Lung (tissue), 12 donors: ENCODE measurements around the gene HSD17B4. TPM values are rescaled to one million over a fixed set of nuclear protein-coding genes. Genes with fewer than 3 reads are reported as not detected.

Experiments
- ATAC-seq: fragments of 200-7000 bp; cut with Tn5 transposase; one replicate; pipeline ENCODE4 v1.9.1; 2020; ENCODE audit warnings: moderate number of reproducible peaks; ENCODE audit not compliant: insufficient read depth, low FRiP score
- DNase-seq, 3 donors: peaks; one replicate each; pipeline ENCODE4 v3.0.0-alpha.2; 2013 to 2017
- H3K27ac ChIP-seq, 2 donors: one replicate each; pipeline ENCODE4 v1.5.1; 2013; ENCODE audit warnings: mild to moderate bottlenecking in 2 of 2, moderate library complexity in 2 of 2, control low read depth in 1 of 2, inconsistent platforms in 1 of 2, low read depth in 1 of 2, low read length in 1 of 2
- H3K27me3 ChIP-seq, 3 donors: one replicate each; pipeline ENCODE4 v1.5.1; 2013; ENCODE audit warnings: low read length in 2 of 3; ENCODE audit not compliant: control insufficient read depth in 3 of 3, insufficient read depth in 3 of 3
- H3K36me3 ChIP-seq, 4 donors: one replicate each; pipeline ENCODE4 v1.5.1; 2013; ENCODE audit warnings: low read length in 4 of 4, mild to moderate bottlenecking in 1 of 4, moderate library complexity in 1 of 4; ENCODE audit not compliant: control insufficient read depth in 4 of 4, insufficient read depth in 4 of 4
- H3K4me1 ChIP-seq, 5 donors: one replicate each; pipeline ENCODE4 v1.5.1; 2013; ENCODE audit warnings: low read length in 5 of 5, mild to moderate bottlenecking in 2 of 5, moderate library complexity in 1 of 5; ENCODE audit not compliant: control insufficient read depth in 5 of 5, insufficient read depth in 5 of 5
- H3K4me3 ChIP-seq: one replicate; pipeline ENCODE4 v1.5.1; 2013; ENCODE audit warnings: mild to moderate bottlenecking, control low read depth, moderate library complexity
- H3K9ac ChIP-seq, 2 donors: one replicate each; pipeline ENCODE4 v1.5.1; 2013; ENCODE audit warnings: low read length in 2 of 2, control low read depth in 1 of 2; ENCODE audit not compliant: insufficient read depth in 1 of 2
- H3K9me3 ChIP-seq, 4 donors: one replicate each; pipeline ENCODE4 v1.5.1; 2013; ENCODE audit warnings: low read length in 3 of 4, mild to moderate bottlenecking in 1 of 4, moderate library complexity in 1 of 4; ENCODE audit not compliant: control insufficient read depth in 4 of 4, insufficient read depth in 3 of 4
- CTCF ChIP-seq: IDR thresholded peaks from 2 replicates; pipeline ENCODE4 v1.5.1; 2012; ENCODE audit warnings: mild to moderate bottlenecking; ENCODE audit errors: control extremely low read depth, extremely low read depth
- WGBS, 2 donors: extraction: QIAGEN DNeasy Blood & Tissue Kit; methylation state at CpG; one replicate each; pipeline ENCODE4 v1.1.7; 2013; 5-methylcytosine and 5-hydroxymethylcytosine counted together
- polyA plus RNA-seq, 2 donors: library from polyadenylated mRNA; stranded (reverse); fragments of 200-250 nt; gene quantifications; one replicate each; pipeline ENCODE4 v1.2.1, GENCODE V29; 2013
- total RNA-seq, 2 donors: library from RNA; depleted of rRNA in 1 of 2; stranded (reverse); fragments of >200 nt in 1 of 2; gene quantifications; one replicate each; pipeline ENCODE4 v1.2.1, GENCODE V29; 2014 to 2021
- donor health status: control.
- donor health status: control.
- donor health status: Bipolar disorder and iron deficiency.
- donor health status: healthy.
- donor health status: DM: yes; HTN: yes; CAD: no.

The HSD17B4 gene
- total and polyA plus RNA-seq, 4 donors = 329 to 371 (median 358) TPM

- Histone ChIP-seq H3K4me1 (peaks cover 0 to 4% (median 0%) of the 10 kb centered on the region in 5 donors), H3K9ac (no peak overlapping the region), H3K27me3 (no peaks in the 10 kb centered on the region), H3K36me3 (peaks cover 0 to 5% (median 3%) of the 10 kb centered on the region in 4 donors), H3K27ac (no peak overlapping the region), H3K9me3 (no peaks in the 10 kb centered on the region), H3K4me3 (no peak overlapping the region)
- DNase-seq (no peak), ATAC-seq (no peak)
- no peak for TF ChIP-seq CTCF
- WGBS, 2 donors = 63 to 69% methylated on average over 4 of the region's 4 CpGs
Measured at GRCh38 chr5:119458911-119459632, 6.8 kb downstream of the HSD17B4 start.

- WGBS, 2 donors = 95 to 100% methylated on average over 1 of the region's 1 CpG
- H3K27ac ChIP-seq = no peak overlapping the region
- no peak overlapping the region for H3K4me3 ChIP-seq
- H3K9ac ChIP-seq = no peak overlapping the region
- DNase-seq (no peak), ATAC-seq (no peak)
- H3K9me3 ChIP-seq = peaks cover 0 to 5% (median 2%) of the 10 kb centered on the region in 4 donors
- no peak for TF ChIP-seq CTCF
- H3K27me3 ChIP-seq = no peaks in the 10 kb centered on the region
- H3K36me3 ChIP-seq = peaks cover 0 to 17% (median 8%) of the 10 kb centered on the region in 4 donors
- H3K4me1 ChIP-seq = peaks cover 0 to 1% (median 0%) of the 10 kb centered on the region in 5 donors
Measured at GRCh38 chr5:119465640-119466039, 13.3 kb downstream of the HSD17B4 start.

GRCh38 chr5:119468286-119468685 lies 16.0 kb downstream of the HSD17B4 start:
- no peak for ATAC-seq
- WGBS, 2 donors = 96 to 97% methylated on average over 1 of the region's 1 CpG
- Histone ChIP-seq H3K36me3 (peaks cover 0 to 17% (median 8%) of the 10 kb centered on the region in 4 donors), H3K9ac (no peak overlapping the region), H3K9me3 (peaks cover 0 to 5% (median 2%) of the 10 kb centered on the region in 4 donors), H3K4me3 (no peak overlapping the region), H3K27ac (no peak overlapping the region), H3K27me3 (no peaks in the 10 kb centered on the region), H3K4me1 (peaks cover 0 to 7% (median 0%) of the 10 kb centered on the region in 5 donors)
- no peak for DNase-seq
- TF ChIP-seq CTCF = no peak
